Activated CD8-positive, alpha-beta memory T cell treated with anti-CD3 and anti-CD28 coated beads for 48 hours (primary cell): Measurements from ENCODE around the gene OPCML.

Experiments used
- DNase-seq, 3 experiments: peaks; one replicate each; pipeline ENCODE4 v3.0.0-alpha.2; 2020; ENCODE audit warnings: low read depth in 2 of 3, low spot score in 2 of 3

Gene OPCML

DNA sequence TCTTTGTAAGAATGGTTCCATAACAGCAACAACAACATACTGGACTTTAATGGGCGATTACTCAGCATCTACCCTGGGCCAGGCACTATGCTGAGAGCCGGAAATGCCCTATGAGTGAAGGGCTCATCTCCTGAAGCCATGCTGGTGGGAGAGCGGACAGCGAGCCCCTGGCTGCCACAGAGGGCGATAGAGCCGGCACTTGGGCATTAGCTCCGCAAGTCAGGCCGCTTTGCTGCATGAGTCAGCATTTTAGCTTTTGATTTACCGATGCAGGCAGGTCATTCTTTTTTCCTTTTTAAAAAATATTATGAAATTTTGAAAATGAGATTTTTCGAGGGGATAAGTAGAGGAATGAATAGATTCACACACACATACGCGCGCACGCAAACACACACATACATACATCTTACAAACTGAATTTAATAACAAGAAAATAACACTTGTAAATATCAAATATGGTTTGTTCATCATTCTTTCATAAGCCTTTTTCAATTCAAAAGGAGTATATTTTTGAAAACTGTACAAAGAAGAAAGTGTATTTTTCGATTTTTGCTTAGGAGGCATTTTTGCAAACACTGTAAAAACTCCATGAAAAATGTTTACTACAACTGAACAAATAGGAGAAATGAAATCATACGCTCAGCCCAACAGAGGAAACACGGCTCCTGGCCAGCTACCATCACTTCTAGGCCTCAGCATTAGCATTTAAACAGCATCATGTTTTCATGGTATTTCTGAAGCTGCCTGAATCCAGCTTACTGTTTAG lies 667.3 kb downstream of the OPCML start:
- no peak for DNase-seq

DNA sequence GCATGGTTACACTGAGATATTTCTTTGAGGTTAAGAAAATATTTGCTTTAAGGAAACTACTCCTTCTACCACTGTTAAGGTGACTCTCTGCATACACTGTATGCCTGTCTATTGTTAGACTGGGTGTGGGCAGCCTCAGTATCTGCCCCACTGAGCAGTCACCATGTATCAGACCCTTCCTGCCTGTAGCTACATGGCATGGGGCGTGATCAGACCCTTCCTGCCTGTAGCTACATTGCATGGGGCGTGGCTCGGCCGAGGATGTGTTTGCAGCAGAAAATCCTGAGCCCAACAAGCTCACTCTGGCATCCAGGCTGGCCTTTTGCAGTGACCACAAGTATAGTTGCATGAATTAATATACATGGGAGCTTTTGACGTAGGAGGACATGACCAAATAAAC lies 669.4 kb downstream of the OPCML start:
- DNase-seq, result no peak

- DNase-seq, result no peak
Observed at GRCh38 chr11:132862137-132862536, 670.2 kb downstream of the OPCML start.

GRCh38 chr11:132859306-132859705 lies 673.0 kb downstream of the OPCML start:
- DNase-seq, result no peak

GRCh38 chr11:132858223-132858622 lies 674.1 kb downstream of the OPCML start:
- DNase-seq, result no peak

DNA sequence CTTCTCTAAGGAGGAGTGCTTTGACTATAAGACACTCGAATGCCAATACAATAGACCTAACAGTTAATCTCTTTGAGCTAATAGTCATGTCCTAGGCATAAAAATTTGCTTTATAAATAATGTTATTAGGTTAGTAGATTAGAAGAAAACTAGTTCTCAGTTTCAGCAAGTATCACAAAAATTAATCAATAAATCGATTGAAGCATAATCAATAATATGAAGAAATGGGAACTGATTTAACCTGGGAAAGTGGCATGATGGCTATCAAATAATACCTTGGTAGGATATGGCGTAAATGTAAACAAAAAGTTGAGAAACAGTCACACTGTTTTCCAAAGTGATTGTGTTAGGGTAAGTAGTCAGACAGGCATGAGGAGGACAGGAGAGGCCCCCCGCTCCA lies 676.3 kb downstream of the OPCML start:
- no peak for DNase-seq

DNA sequence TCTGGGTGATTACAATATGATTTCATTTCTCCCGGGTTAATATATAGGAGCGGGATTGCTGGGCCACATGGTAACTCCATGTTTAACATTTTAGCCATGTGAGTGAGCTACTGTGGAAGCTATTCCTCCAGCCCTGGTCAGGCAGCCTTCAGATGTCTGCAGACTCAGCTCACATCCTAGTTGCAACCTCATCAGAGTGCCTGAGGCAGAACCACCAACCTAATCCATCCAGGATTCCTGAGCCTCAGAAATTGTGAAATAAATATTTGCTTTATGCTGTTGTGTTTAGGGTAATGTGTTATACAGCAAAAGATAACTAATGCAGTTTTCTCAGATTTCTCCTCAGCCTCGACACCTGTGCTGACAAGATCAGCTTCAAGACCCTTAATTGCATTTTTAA lies 676.8 kb downstream of the OPCML start:
- no peak for DNase-seq

GRCh38 chr11:132853886-132854285 lies 678.4 kb downstream of the OPCML start:
- no peak for DNase-seq

- DNase-seq, result no peak
Observed at GRCh38 chr11:132852361-132852760, 679.9 kb downstream of the OPCML start.

GRCh38 chr11:132851247-132851646 lies 681.1 kb downstream of the OPCML start:
- no peak for DNase-seq

DNA sequence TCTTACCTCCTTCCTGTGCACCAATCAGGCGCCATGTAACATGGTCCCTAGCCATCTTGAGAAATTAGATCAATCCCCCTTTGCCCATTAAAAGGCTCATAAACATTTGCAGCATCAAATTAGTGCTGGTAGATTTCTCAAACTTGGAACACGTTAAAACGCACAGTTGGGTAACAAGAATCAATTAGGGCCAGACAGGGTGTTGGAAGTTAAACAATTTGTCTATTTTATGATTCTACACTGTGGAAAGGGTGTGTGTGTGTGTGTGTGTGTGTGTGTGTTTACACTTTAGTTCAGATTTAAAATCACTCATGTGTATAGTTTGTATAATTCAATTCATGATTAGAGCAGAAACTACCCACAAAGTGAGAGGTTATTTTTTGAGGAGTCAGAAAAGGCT lies 682.0 kb downstream of the OPCML start:
- no peak for DNase-seq

- no peak for DNase-seq
Observed at GRCh38 chr11:132848336-132848735, 684.0 kb downstream of the OPCML start.

- DNase-seq, result no peak
Observed at GRCh38 chr11:132846075-132846474, 686.2 kb downstream of the OPCML start.

DNA sequence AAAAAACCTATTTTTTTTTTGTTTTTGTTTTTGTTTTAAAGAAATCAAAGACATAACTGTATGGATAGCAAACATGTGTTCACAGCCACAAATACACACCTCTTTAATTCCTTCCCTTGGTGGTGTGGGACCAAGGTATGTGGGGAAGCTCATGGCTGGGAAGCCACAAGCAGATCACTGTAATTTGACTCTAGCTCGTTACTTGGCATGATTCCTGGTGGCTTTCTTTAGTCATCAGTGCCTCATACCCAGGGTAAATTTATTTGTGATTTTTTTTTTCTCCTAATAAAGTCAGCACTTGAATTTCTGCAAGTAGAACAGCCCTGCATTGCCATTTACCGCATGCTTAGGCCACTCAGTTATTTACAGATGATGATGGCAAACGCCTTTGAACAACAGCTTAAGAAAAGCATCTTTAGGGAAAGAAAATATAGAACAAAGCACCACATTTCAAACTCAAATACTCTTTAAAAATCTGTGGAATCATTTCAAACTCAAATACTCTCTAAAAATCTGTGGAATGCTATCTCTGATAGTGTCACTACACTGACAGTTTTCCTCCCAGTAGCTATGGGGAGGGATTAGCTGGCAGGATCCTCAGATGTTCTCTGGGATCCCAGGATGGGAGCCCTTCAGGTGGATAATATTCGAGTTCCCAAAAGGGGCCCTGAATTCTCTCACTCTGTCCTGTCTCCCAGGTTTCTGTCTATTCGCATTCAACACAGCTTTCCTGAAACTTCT lies 687.2 kb downstream of the OPCML start:
- no peak for DNase-seq

DNA sequence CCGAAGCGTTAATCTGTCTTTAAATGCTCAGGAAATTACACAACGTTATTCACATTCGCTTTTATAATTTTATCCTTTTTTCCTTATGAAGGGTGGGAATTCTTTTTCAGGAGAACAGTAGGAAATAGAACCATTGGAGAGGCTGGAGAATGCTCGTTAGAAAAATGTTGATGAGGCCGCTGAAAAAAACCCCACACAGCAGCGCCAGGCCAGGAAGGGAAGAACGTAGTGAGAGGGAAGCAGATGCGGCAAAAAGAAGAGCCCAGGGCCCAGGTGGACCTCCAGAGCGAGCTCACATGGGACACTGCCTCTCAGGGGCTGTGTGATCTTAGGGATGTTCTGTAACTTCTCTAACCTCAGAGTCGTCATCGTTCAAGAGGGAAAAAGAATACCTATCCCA lies 691.6 kb downstream of the OPCML start:
- DNase-seq, result no peak

GRCh38 chr11:132840191-132840590 lies 692.1 kb downstream of the OPCML start:
- no peak for DNase-seq

- DNase-seq, result no peak
Observed at GRCh38 chr11:132839236-132839945, 692.9 kb downstream of the OPCML start.

GRCh38 chr11:132838627-132839026 lies 693.7 kb downstream of the OPCML start:
- no peak for DNase-seq

- no peak for DNase-seq
Observed at GRCh38 chr11:132831272-132831671, 701.0 kb downstream of the OPCML start.

DNA sequence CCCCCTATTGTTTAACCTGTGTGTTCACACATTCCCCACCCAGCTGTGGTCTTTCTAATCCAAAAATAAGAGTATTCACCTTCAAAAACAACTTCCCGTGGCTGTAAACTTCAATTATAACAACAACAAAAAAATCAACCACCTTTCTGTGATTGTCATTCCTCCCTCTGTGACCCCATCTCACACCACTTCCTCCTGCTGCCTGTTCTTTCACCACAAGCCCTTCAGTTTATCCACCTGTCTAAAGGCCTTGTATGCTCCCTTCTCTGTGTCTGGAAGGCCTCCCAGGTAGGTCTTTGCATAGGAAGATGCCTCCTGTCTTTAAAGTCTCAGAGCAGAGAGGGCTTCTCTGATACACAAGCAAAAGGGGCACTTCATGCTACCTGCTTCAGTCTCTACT lies 707.7 kb downstream of the OPCML start:
- no peak for DNase-seq

- DNase-seq, result no peak
Observed at GRCh38 chr11:132822276-132822675, 710.0 kb downstream of the OPCML start.

- no peak for DNase-seq
Observed at GRCh38 chr11:132821499-132821898, 710.8 kb downstream of the OPCML start.
